ENCODE results near the gene RNASET2. TPM values are rescaled to one million over a fixed set of nuclear protein-coding genes. Genes with fewer than 3 reads are reported as not detected.

The RNASET2 gene
- total and polyA plus RNA-seq, 2 experiments from 2014 or later, result 144 to 266 TPM

- Histone ChIP-seq H3K27me3 (no peaks in the 10 kb centered on the region), H3K9me2 (replicated peaks; ENCODE audit: insufficient read depth) (no peaks in the 10 kb centered on the region), H3K4me3 (no peak overlapping the region), H3K9me3 (ENCODE audit: low read depth) (no peaks in the 10 kb centered on the region), H2AFZ (no peak overlapping the region), H3K4me1 (ENCODE audit: insufficient read depth) (peaks cover 4% of the 10 kb centered on the region), H3K4me2 (no peak overlapping the region), H3K36me3 (replicated peaks; ENCODE audit: insufficient read depth, low read depth) (no peaks in the 10 kb centered on the region), H4K20me1 (ENCODE audit: insufficient read depth, poor library complexity, severe bottlenecking) (no peaks in the 10 kb centered on the region), H3K27ac (no peak overlapping the region), H3K79me2 (peaks cover 3% of the 10 kb centered on the region)
- WGBS (ENCODE audit: low lambda C conversion rate, missing lambda C conversion rate), result 59% methylated on average over 6 of the region's 6 CpGs
- TF ChIP-seq EZH2phosphoT487 (IDR thresholded peaks at IDR 0.05; ENCODE audit: low read depth, severe bottlenecking, unreplicated experiment) (no peak), EZH2 (IDR thresholded peaks at IDR 0.05; ENCODE audit: borderline replicate concordance) (no peak), CTCF (IDR thresholded peaks at IDR 0.05; ENCODE audit: poor library complexity) (no peak)
- DNase-seq (ENCODE audit: low spot score), result no peak
These were observed 31.1 kb upstream of the RNASET2 start for GRCh38 chr6:166987448-166987847.

- Histone ChIP-seq H3K4me2 (no peak overlapping the region), H2AFZ (no peak overlapping the region), H3K36me3 (replicated peaks; ENCODE audit: insufficient read depth, low read depth) (no peaks in the 10 kb centered on the region), H3K27me3 (no peaks in the 10 kb centered on the region), H3K4me1 (ENCODE audit: insufficient read depth) (no peaks in the 10 kb centered on the region), H3K9me2 (replicated peaks; ENCODE audit: insufficient read depth) (no peaks in the 10 kb centered on the region), H3K79me2 (no peaks in the 10 kb centered on the region), H4K20me1 (ENCODE audit: insufficient read depth, poor library complexity, severe bottlenecking) (no peaks in the 10 kb centered on the region), H3K4me3 (no peak overlapping the region), H3K27ac (no peak overlapping the region), H3K9me3 (ENCODE audit: low read depth) (no peaks in the 10 kb centered on the region)
- no peak for DNase-seq (ENCODE audit: low spot score)
- TF ChIP-seq CTCF (IDR thresholded peaks at IDR 0.05; ENCODE audit: poor library complexity), result no peak
- TF ChIP-seq EZH2 (IDR thresholded peaks at IDR 0.05; ENCODE audit: borderline replicate concordance), result no peak
- no peak for TF ChIP-seq EZH2phosphoT487 (IDR thresholded peaks at IDR 0.05; ENCODE audit: low read depth, severe bottlenecking, unreplicated experiment)
- 94% methylated on average over 3 of the region's 3 CpGs for WGBS (ENCODE audit: low lambda C conversion rate, missing lambda C conversion rate)
These were observed 24.4 kb upstream of the RNASET2 start for GRCh38 chr6:166980738-166981137.

GRCh38 chr6:166977621-166978525, 21.5 kb upstream of the RNASET2 start:
- H3K9me2 ChIP-seq (replicated peaks; ENCODE audit: insufficient read depth), result no peaks in the 10 kb centered on the region
- 84% methylated on average over 9 of the region's 9 CpGs for WGBS (ENCODE audit: low lambda C conversion rate, missing lambda C conversion rate)
- H3K4me2 ChIP-seq, result no peak overlapping the region
- no peak for DNase-seq (ENCODE audit: low spot score)
- no peaks in the 10 kb centered on the region for H3K27me3 ChIP-seq
- TF ChIP-seq EZH2phosphoT487 (IDR thresholded peaks at IDR 0.05; ENCODE audit: low read depth, severe bottlenecking, unreplicated experiment) (no peak), EZH2 (IDR thresholded peaks at IDR 0.05; ENCODE audit: borderline replicate concordance) (no peak), CTCF (IDR thresholded peaks at IDR 0.05; ENCODE audit: poor library complexity) (no peak)
- no peaks in the 10 kb centered on the region for H3K4me1 ChIP-seq (ENCODE audit: insufficient read depth)
- no peaks in the 10 kb centered on the region for H3K9me3 ChIP-seq (ENCODE audit: low read depth)
- no peak overlapping the region for H3K27ac ChIP-seq
- H3K79me2 ChIP-seq, result no peaks in the 10 kb centered on the region
- no peak overlapping the region for H2AFZ ChIP-seq
- no peaks in the 10 kb centered on the region for H3K36me3 ChIP-seq (replicated peaks; ENCODE audit: insufficient read depth, low read depth)
- H4K20me1 ChIP-seq (ENCODE audit: insufficient read depth, poor library complexity, severe bottlenecking), result no peaks in the 10 kb centered on the region
- H3K4me3 ChIP-seq, result no peak overlapping the region

All from hepatocyte (in vitro differentiated cells).